ENCODE measurements around the gene LRRC51. TPM values are rescaled to one million over a fixed set of nuclear protein-coding genes. Genes with fewer than 3 reads are reported as not detected.
"Not testable (repeated sequence)": the region's sequence is repeated elsewhere in the genome, so short reads cannot be mapped to it uniquely, and the experiment has no call there.

LRRC51 gene
- total and polyA plus RNA-seq, 12 donors: 2.4 to 15.7 (median 10.7) TPM

GRCh38 chr11:72140661-72141060, 60.0 kb downstream of the LRRC51 start:
- Histone ChIP-seq H3K36me3 (replicated peaks in 1 of 2) (no peaks in the 10 kb centered on the region), H3K4me3 (no peak overlapping the region), H3K9me3 (replicated peaks in 1 of 3) (no peaks in the 10 kb centered on the region), H3K27me3 (no peaks in the 10 kb centered on the region), H3K27ac (no peak overlapping the region), H3K4me1 (replicated peaks in 1 of 2) (no peaks in the 10 kb centered on the region)
- intact Hi-C loops (cut with DNase I): no loop called here
- TF ChIP-seq CTCF (IDR thresholded peaks at IDR 0.05) (no peak), POLR2A (IDR thresholded peaks at IDR 0.05) (no peak)
- 100% methylated on average over 2 of the region's 2 CpGs for WGBS, 4 donors
- DNase-seq: no peak

GRCh38 chr11:72141066-72141465, 60.4 kb downstream of the LRRC51 start:
- H3K36me3 ChIP-seq (replicated peaks in 1 of 2): no peaks in the 10 kb centered on the region
- H3K4me1 ChIP-seq (replicated peaks in 1 of 2): no peaks in the 10 kb centered on the region
- DNase-seq: no peak
- no peaks in the 10 kb centered on the region for H3K27me3 ChIP-seq
- no peaks in the 10 kb centered on the region for H3K9me3 ChIP-seq (replicated peaks in 1 of 3)
- H3K4me3 ChIP-seq: no peak overlapping the region
- intact Hi-C loops (cut with DNase I): no loop called here
- TF ChIP-seq POLR2A (IDR thresholded peaks at IDR 0.05) (no peak), CTCF (IDR thresholded peaks at IDR 0.05) (no peak)
- 74 to 91% (median 87%) methylated on average over 3 of the region's 3 CpGs for WGBS, 4 donors
- H3K27ac ChIP-seq: no peak overlapping the region

- H3K27me3 ChIP-seq; intact Hi-C loops (cut with DNase I); DNase-seq; H3K9me3 ChIP-seq (replicated peaks in 1 of 3); H3K27ac ChIP-seq; H3K4me1 ChIP-seq (replicated peaks in 1 of 2); H3K4me3 ChIP-seq; H3K36me3 ChIP-seq (replicated peaks in 1 of 2): not testable (repeated sequence)
- WGBS, 4 donors: 50 to 83% (median 78%) methylated on average over 1 of the region's 1 CpG
Observed at GRCh38 chr11:72142086-72142485, 61.4 kb downstream of the LRRC51 start.

- DNase-seq; H3K4me3 ChIP-seq; H3K27ac ChIP-seq; H3K4me1 ChIP-seq (replicated peaks in 1 of 2); H3K27me3 ChIP-seq; H3K36me3 ChIP-seq (replicated peaks in 1 of 2); H3K9me3 ChIP-seq (replicated peaks in 1 of 3); intact Hi-C loops (cut with DNase I): not testable (repeated sequence)
- 74 to 86% methylated on average over 1 of the region's 1 CpG; no CpG with 5 or more reads in 2 of the 4 donors for WGBS, 4 donors
Observed at GRCh38 chr11:72142543-72142942, 61.9 kb downstream of the LRRC51 start.

GRCh38 chr11:72144807-72145565, 64.3 kb downstream of the LRRC51 start:
- H3K27ac ChIP-seq: no peak overlapping the region
- H3K4me3 ChIP-seq: no peak overlapping the region
- intact Hi-C loops (cut with DNase I): no loop called here
- no peaks in the 10 kb centered on the region for H3K27me3 ChIP-seq
- 79 to 88% (median 86%) methylated on average over 4 of the region's 4 CpGs for WGBS, 4 donors
- no peak for DNase-seq
- no peaks in the 10 kb centered on the region for H3K36me3 ChIP-seq (replicated peaks in 1 of 2)
- TF ChIP-seq CTCF (IDR thresholded peaks at IDR 0.05): no peak
- no peak for TF ChIP-seq POLR2A (IDR thresholded peaks at IDR 0.05)
- no peaks in the 10 kb centered on the region for H3K4me1 ChIP-seq (replicated peaks in 1 of 2)
- no peaks in the 10 kb centered on the region for H3K9me3 ChIP-seq (replicated peaks in 1 of 3)

Small RNA genes lying within 50 kb of the gene (microRNA-seq; reads per million reads assigned to microRNA genes)
- 0 to 0.28 (median 0) reads per million in 3 donors for gene MIR3165

Small RNA genes lying within 50 kb of the gene (small RNA-seq; reads per million reads assigned to genes)
- gene MIR3165: 0 reads per million in 2 donors
- 0 reads per million in 2 donors for gene RNU6-72P

Other genes starting within 250 kb of the LRRC51 start
- not detected for gene DEFB108B, start 247.7 kb upstream of the LRRC51 start, total RNA-seq
- gene DEFB108B, start 247.7 kb upstream of the LRRC51 start, polyA plus RNA-seq: not detected
- not detected for gene DEFB131B, start 202.4 kb upstream of the LRRC51 start, total RNA-seq
- gene DEFB131B, start 202.4 kb upstream of the LRRC51 start, polyA plus RNA-seq: not detected
- gene XNDC1N, start 152.3 kb upstream of the LRRC51 start, total RNA-seq: 10 to 100 TPM in 1 of 9 donors, 1 to 10 TPM in 8; 3.9 to 11.1 (median 6.2) TPM
- gene XNDC1N, start 152.3 kb upstream of the LRRC51 start, polyA plus RNA-seq: 1 to 10 TPM; 2.2 to 8.0 (median 3.4) TPM
- gene RNF121, start 151.8 kb upstream of the LRRC51 start, total RNA-seq: 10 to 100 TPM; 26.7 to 49.3 (median 31.3) TPM
- 10 to 100 TPM; 13.3 to 34.7 (median 21.0) TPM for gene RNF121, start 151.8 kb upstream of the LRRC51 start, polyA plus RNA-seq
- gene IL18BP, start 81.9 kb upstream of the LRRC51 start, total RNA-seq: 10 to 100 TPM in 4 of 9 donors, 1 to 10 TPM in 5; 3.2 to 41.2 (median 9.0) TPM
- 10 to 100 TPM; 17.3 to 25.4 (median 19.2) TPM for gene IL18BP, start 81.9 kb upstream of the LRRC51 start, polyA plus RNA-seq
- 100 to 1,000 TPM in 8 of 9 donors, 10 to 100 TPM in 1; 87.5 to 380 (median 273) TPM for gene NUMA1, start 308 bp upstream of the LRRC51 start, total RNA-seq
- 100 to 1,000 TPM in 2 of 3 donors, 10 to 100 TPM in 1; 86.7 to 677 (median 313) TPM for gene NUMA1, start 308 bp upstream of the LRRC51 start, polyA plus RNA-seq
- gene LAMTOR1, start 22.4 kb downstream of the LRRC51 start, total RNA-seq: 100 to 1,000 TPM; 107 to 297 (median 145) TPM
- gene LAMTOR1, start 22.4 kb downstream of the LRRC51 start, polyA plus RNA-seq: 100 to 1,000 TPM in 1 of 3 donors, 10 to 100 TPM in 2; 86.1 to 140 (median 89.1) TPM
- gene TOMT, start 25.1 kb downstream of the LRRC51 start, total RNA-seq: not detected
- gene TOMT, start 25.1 kb downstream of the LRRC51 start, polyA plus RNA-seq: not detected
- 10 to 100 TPM; 15.3 to 47.7 (median 34.5) TPM for gene ANAPC15, start 31.8 kb downstream of the LRRC51 start, total RNA-seq
- gene ANAPC15, start 31.8 kb downstream of the LRRC51 start, polyA plus RNA-seq: 10 to 100 TPM; 62.7 to 80.0 (median 77.1) TPM
- gene FOLR3, start 54.9 kb downstream of the LRRC51 start, total RNA-seq: under 1 TPM in 2 of 9 donors, not detected in 7; 0.88 to 0.96 TPM
- under 1 TPM in 2 of 3 donors, not detected in 1; 0.13 to 0.95 TPM for gene FOLR3, start 54.9 kb downstream of the LRRC51 start, polyA plus RNA-seq
- 1 to 10 TPM in 6 of 9 donors, under 1 TPM in 3; 0.78 to 7.2 (median 1.4) TPM for gene FOLR1, start 111.3 kb downstream of the LRRC51 start, total RNA-seq
- gene FOLR1, start 111.3 kb downstream of the LRRC51 start, polyA plus RNA-seq: 1 to 10 TPM in 1 of 3 donors, under 1 TPM in 2; 0.57 to 2.5 (median 0.80) TPM
- gene FOLR2, start 135.9 kb downstream of the LRRC51 start, total RNA-seq: 100 to 1,000 TPM in 2 of 9 donors, 10 to 100 TPM in 6, 1 to 10 TPM in 1; 6.9 to 221 (median 77.1) TPM
- gene FOLR2, start 135.9 kb downstream of the LRRC51 start, polyA plus RNA-seq: 10 to 100 TPM; 14.6 to 35.2 (median 27.2) TPM
- 100 to 1,000 TPM in 5 of 9 donors, 10 to 100 TPM in 4; 66.5 to 238 (median 106) TPM for gene INPPL1, start 143.9 kb downstream of the LRRC51 start, total RNA-seq
- gene INPPL1, start 143.9 kb downstream of the LRRC51 start, polyA plus RNA-seq: 100 to 1,000 TPM in 2 of 3 donors, 10 to 100 TPM in 1; 45.3 to 395 (median 130) TPM
- 10 to 100 TPM in 3 of 9 donors, 1 to 10 TPM in 1, under 1 TPM in 2, not detected in 3; 0.32 to 26.6 (median 9.0) TPM for gene PHOX2A, start 163.3 kb downstream of the LRRC51 start, total RNA-seq
- gene PHOX2A, start 163.3 kb downstream of the LRRC51 start, polyA plus RNA-seq: 10 to 100 TPM in 2 of 3 donors, 1 to 10 TPM in 1; 7.1 to 68.9 (median 19.2) TPM